ENCODE results near the gene FXR2. TPM values are rescaled to one million over a fixed set of nuclear protein-coding genes. Genes with fewer than 3 reads are reported as not detected.

Gene FXR2
- 46.1 TPM for total RNA-seq

DNA sequence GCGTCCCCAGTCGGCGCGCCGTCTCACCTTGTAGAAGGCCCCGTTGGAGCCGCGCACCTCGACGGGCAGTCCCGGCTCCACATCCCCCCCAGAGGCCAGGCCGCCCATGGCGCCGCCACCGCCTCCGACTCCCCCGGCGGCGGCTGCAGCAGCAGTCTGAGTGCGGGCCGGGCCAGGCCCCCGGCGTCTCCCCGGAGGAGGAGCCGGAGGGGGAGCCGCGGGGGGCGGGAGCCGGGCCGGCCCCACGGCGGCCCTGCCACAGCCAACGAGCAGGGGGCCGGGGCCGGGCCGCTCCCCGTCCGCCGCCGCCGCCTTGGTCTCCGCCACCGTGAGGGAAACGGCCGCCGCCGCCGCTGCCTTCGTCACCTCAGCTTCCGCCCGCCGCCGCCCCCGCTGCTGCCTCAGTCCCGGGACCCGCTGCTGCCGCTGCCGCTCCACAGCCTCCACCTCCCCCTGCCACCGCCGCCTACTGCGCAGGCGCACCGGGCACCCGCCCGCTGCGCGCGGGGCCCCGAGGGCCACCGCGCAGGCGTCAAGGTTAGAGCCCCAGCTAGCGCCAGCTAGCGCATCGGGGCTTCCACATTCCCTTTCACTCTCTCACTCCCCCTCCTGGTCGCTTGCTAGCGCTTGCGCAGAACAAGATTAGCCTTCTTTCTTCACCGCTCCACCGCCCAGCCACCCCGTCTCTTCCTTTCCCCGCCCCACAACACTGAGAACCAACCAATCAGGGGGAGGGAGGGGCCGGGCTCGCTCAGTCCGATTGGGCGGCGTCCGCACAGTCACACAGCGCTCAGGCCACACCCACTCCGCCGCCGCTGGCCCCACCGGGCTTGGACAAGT lies at the start of gene FXR2:
FXR2 (minus strand) TSS at position 473 of the 840 bp plus-strand sequence; CDS start at position 108, 365 bp downstream.

DNA sequence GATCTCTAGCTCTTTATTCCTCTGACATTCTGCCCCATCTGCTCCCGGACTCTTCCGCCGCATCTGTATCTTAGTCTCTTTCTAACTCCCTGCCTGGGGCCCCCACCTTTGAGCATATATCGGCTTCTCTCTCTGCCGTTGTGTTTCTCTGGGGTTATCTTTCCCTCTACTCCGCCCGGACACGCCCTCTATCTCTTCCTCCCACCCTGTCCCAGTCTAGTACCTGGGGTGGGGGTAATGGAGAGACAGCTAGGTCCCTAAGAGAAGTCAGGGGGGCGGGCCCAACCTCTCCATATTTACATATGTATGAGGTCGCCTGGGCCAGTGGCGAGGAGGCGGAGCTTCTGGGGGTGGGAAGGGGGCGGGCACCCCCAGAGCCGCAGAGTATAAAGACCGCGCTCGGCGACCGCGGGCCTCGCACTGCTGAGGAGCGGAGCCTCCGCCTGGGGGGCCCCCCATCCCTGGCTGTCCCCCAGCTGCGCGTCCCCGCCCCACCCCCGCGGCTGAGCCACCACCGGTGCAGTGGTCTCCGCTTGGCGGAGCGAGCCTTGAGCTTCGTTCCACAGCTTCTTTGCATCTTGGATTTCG lies 35.9 kb upstream of the FXR2 start, which contains the start of gene ATP1B2:
ATP1B2 (plus strand) TSS at position 418 of the 588 bp plus-strand sequence. CDS start 593 bp downstream, outside the sequence.

DNA sequence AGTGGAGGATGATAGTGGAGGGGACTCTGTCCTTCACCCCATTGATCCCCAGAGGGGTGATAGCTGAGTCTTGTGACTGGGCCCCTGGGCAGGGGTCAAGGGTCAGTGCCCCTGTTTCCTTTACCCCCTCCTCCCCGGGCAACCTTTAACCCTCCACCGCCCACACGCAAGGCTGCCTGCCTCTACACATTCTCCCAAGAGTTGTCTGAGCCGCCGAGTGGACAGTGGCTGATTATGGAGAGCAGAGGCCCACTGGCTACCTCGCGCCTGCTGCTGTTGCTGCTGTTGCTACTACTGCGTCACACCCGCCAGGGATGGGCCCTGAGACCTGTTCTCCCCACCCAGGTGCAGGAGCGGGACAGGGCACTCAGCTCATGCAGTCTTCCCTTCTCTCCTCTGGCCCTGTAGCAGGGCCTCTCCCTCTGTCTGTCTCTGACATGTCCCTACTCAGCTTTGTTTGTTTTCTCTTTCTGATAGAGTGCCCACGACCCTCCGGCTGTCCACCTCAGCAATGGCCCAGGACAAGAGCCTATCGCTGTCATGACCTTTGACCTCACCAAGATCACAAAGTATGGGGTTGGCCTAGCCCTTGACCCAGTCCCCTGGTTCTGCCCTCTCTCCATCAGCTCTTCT lies 15.4 kb upstream of the FXR2 start, which contains the start of gene SHBG:
SHBG (plus strand) TSS at position 197 of the 633 bp plus-strand sequence; CDS start at position 235, 38 bp downstream.

DNA sequence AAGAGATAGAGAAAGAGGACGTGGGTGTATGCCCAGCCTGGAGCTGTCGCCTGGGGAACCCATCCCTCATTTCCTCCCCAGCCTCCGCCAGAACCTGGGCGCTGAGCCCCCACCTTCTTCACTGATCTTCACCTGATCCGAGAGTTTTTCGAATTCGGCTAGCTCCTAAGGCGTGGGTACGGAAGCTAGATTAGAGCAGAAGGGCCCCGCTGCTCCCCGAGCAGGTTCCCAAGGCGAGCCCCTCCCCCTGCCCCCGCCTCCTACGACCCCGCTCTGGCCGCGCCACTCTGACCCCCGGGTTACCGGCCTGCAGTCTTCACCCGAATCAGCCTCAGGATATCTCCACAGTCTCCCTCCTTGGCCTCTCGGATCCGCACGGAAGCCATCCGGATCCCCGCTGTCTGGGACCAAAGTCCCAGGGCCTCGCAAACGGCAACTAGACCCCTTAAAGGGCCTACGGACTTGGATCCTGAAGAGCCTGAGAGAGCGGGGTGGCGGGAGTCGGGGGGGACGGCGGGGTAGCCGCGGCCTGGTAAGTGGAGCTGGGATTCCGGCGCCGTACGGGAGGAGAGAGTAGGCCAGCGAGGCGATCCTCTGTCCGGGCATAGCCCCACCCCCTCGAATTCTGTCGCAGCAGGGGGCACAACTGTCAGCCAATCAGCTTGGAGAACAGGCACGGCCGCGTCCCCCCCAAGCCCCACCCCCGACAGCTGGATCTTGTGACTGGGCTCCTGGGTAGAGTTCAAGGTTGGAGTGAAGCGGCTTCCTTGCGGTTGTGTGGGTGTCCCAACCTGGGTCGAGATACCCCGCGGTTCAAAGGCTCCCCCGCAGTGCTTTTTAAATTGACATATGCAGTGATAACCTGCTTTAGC lies 12.8 kb upstream of the FXR2 start, which contains the start of gene SAT2:
SAT2 (minus strand) TSS at position 572 of the 872 bp plus-strand sequence; CDS start at position 386, 186 bp downstream.

DNA sequence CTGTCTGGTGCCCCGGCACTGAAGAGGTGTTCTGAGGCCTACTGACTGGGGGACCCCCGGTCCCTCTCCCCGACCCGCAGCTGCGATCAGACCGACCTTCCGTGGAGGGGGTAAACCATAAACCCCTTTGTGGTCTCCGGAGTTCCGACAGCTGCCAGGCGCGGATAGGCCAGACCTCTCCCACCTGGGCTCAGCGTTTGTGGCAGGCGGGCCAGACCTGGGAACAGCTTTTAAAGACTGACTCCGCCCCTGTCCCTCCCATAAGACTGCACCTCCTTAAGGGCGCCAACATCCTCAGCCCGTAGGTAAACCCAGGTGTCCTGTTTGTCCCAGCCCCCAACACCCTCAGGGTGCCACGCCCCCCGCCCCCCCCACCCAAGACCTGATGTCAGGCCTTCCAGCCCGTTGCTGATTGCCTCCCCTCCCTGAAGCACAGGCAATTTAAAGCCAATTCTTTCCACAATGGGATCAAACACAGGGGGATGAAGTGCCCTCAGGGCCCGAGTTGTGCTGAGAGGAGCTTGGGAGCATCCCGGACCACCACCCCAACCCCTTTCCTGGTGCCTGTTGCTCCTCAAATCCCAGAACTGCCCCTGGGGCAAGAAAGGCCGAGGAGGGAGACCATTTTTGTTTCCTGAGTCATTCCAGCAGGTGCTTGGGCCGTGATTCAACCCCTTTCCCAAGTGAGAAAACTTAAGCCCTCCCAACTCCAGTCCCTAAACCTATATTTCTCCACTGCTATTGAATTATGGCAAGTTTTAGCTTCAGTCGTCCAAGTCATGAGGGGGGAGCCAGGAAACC lies 24.6 kb downstream of the FXR2 start, which contains the start of gene SOX15:
SOX15 (minus strand) TSS at position 204 of the 801 bp plus-strand sequence. CDS start 418 bp downstream, outside the sequence.

GRCh38 chr17:7583253-7584109 lies 31.2 kb downstream of the FXR2 start, which contains the start of gene MPDU1:
MPDU1 (plus strand) TSS chr17:7583852; CDS start chr17:7583863, 11 bp downstream.

GRCh38 chr17:7579001-7579833 lies 35.5 kb downstream of the FXR2 start, which contains the start of gene CD68:
CD68 (plus strand) TSS chr17:7579638; CDS start chr17:7579678, 40 bp downstream.

GRCh38 chr17:7561589-7562207 lies 53.0 kb downstream of the FXR2 start, which contains the start of gene SENP3:
SENP3 (plus strand) TSS chr17:7561919; CDS start chr17:7563077, 1,158 bp downstream.

DNA sequence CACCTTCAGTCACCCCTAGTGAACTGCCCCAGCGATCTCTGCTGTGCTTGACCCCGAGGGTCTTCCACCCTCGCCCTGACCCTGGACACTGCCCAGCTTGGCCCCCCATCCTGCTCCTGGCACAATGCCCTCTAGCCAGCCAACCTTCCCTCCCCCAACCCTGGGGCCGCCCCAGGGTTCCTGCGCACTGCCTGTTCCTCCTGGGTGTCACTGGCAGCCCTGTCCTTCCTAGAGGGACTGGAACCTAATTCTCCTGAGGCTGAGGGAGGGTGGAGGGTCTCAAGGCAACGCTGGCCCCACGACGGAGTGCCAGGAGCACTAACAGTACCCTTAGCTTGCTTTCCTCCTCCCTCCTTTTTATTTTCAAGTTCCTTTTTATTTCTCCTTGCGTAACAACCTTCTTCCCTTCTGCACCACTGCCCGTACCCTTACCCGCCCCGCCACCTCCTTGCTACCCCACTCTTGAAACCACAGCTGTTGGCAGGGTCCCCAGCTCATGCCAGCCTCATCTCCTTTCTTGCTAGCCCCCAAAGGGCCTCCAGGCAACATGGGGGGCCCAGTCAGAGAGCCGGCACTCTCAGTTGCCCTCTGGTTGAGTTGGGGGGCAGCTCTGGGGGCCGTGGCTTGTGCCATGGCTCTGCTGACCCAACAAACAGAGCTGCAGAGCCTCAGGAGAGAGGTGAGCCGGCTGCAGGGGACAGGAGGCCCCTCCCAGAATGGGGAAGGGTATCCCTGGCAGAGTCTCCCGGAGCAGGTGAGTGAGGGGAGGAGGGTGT lies 56.0 kb downstream of the FXR2 start, which contains the start of gene TNFSF13:
TNFSF13 (plus strand) TSS at position 207 of the 776 bp plus-strand sequence; CDS start at position 497, 290 bp downstream.

DNA sequence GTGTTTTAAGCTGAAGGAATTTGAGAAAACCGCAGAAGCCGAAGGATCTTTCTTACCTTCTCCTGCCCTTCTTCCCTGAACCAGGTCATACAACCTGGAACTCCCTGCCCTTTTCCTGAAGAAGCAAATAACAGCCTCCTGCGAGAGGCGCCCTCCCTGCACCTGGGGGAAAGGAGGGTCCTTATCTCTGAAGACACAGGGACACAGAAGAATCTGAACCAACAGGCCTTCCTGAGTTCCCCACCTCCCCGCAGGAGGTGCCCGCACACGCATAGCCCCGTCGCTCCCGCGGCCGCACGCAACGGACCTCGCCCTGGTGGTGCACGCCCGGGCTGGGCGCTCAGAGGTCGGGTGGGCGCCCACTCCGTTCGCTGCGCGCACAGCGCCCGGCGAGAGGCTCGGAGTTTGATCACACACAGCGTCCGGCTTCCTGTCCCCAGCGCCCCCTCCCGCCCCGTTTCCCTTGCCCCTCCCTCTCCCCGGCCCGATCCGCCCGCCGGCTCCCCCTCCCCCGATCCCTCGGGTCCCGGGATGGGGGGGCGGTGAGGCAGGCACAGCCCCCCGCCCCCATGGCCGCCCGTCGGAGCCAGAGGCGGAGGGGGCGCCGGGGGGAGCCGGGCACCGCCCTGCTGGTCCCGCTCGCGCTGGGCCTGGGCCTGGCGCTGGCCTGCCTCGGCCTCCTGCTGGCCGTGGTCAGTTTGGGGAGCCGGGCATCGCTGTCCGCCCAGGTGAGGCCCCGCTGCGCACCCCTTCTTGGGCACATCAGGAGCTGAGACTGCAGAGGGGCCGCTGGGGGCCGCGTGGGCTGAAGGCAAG lies 65.9 kb downstream of the FXR2 start, which contains the start of gene TNFSF12:
TNFSF12 (plus strand) TSS at position 474 of the 816 bp plus-strand sequence; CDS start at position 570, 96 bp downstream.

Small RNAs within 50 kb of the gene (small RNA-seq; reads per million reads assigned to genes)
- gene CD68 (not detected), gene SNORA48 (not detected), gene SNORD10 (not detected)

Other genes with a start within 250 kb of the FXR2 start
- gene TNK1, start 233.8 kb downstream of the FXR2 start, total RNA-seq = 1.4 TPM
- 9.2 TPM for gene PLSCR3, start 220.4 kb downstream of the FXR2 start, total RNA-seq
- 63.7 TPM for gene TMEM256, start 210.8 kb downstream of the FXR2 start, total RNA-seq
- gene NLGN2, start 207.1 kb downstream of the FXR2 start, total RNA-seq = 19.1 TPM
- gene SPEM1, start 194.6 kb downstream of the FXR2 start, total RNA-seq = not detected
- gene SPEM2, start 189.3 kb downstream of the FXR2 start, total RNA-seq = not detected
- gene SPEM3, start 186.0 kb downstream of the FXR2 start, total RNA-seq = not detected
- 1.4 TPM for gene TMEM102, start 179.5 kb downstream of the FXR2 start, total RNA-seq
- 9.0 TPM for gene FGF11, start 175.4 kb downstream of the FXR2 start, total RNA-seq
- 19.1 TPM for gene CHRNB1, start 169.8 kb downstream of the FXR2 start, total RNA-seq
- gene ZBTB4, start 135.3 kb downstream of the FXR2 start, total RNA-seq = 25.6 TPM
- gene SLC35G6, start 133.5 kb downstream of the FXR2 start, total RNA-seq = not detected
- gene POLR2A, start 130.5 kb downstream of the FXR2 start, total RNA-seq = 65.7 TPM
- 4.8 TPM for gene TNFSF12, start 65.8 kb downstream of the FXR2 start, total RNA-seq
- 1.6 TPM for gene TNFSF13, start 56.1 kb downstream of the FXR2 start, total RNA-seq
- gene SENP3, start 53.0 kb downstream of the FXR2 start, total RNA-seq = 76.6 TPM
- gene CD68, start 35.3 kb downstream of the FXR2 start, total RNA-seq = 5.5 TPM
- gene MPDU1, start 31.0 kb downstream of the FXR2 start, total RNA-seq = 44.1 TPM
- gene SOX15, start 24.8 kb downstream of the FXR2 start, total RNA-seq = 1.4 TPM
- gene SAT2, start 12.9 kb upstream of the FXR2 start, total RNA-seq = 30.7 TPM
- gene SHBG, start 15.2 kb upstream of the FXR2 start, total RNA-seq = not detected
- gene ATP1B2, start 36.0 kb upstream of the FXR2 start, total RNA-seq = 27.5 TPM
- 10.6 TPM for gene TP53, start 72.6 kb upstream of the FXR2 start, total RNA-seq
- gene WRAP53, start 73.6 kb upstream of the FXR2 start, total RNA-seq = 7.8 TPM
- gene EFNB3, start 90.3 kb upstream of the FXR2 start, total RNA-seq = 42.4 TPM
- 2.5 TPM for gene DNAH2, start 102.8 kb upstream of the FXR2 start, total RNA-seq
- 13.1 TPM for gene KDM6B, start 219.3 kb upstream of the FXR2 start, total RNA-seq
- gene TMEM88, start 240.2 kb upstream of the FXR2 start, total RNA-seq = 2.3 TPM
- gene NAA38, start 242.7 kb upstream of the FXR2 start, total RNA-seq = 42.2 TPM
- gene CYB5D1, start 243.1 kb upstream of the FXR2 start, total RNA-seq = 22.6 TPM

Data from diencephalon (tissue), 1 donor.